GM12864 (cell line): ENCODE data around the gene BZW2.

ENCODE experiments used
- DNase-seq: peaks from one replicate; pipeline ENCODE4 v3.0.0-alpha.2; 2011; ENCODE audit warnings: low read depth
- H3K4me3 ChIP-seq: 2 replicates; pipeline ENCODE4 v1.5.1; 2011; ENCODE audit warnings: mild to moderate bottlenecking, low read depth, low read length, control low read depth
- TF ChIP-seq, protein P1 (sequence below): IDR thresholded peaks from 2 replicates; pipeline ENCODE4 v1.5.1; 2011; ENCODE audit warnings: low read depth, mild to moderate bottlenecking, moderate library complexity, low read length, control low read depth, inconsistent platforms; ENCODE audit errors: missing control alignments

The BZW2 gene

DNA sequence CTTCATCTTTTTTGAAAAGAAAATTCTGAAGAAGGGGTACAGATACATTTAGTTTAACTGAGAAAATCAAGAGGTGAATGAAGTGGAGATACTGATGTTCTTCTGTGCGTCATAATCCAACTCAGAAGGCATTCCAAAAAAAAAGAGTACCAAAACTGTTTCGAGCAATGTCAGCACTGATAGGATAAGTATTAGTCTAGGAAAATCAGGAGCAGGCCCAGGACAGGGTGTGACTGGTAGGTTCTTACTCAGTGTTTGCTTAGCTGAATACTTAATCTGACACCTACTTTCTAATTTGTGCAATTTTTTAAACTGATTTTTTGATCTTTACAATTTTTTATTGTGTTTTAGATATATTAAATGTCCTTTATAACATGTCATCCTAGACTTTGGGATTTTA lies 4.3 kb downstream of the BZW2 start:
- DNase-seq: no peak
- H3K4me3 ChIP-seq: no peak overlapping the region
- TF ChIP-seq, protein P1, sequence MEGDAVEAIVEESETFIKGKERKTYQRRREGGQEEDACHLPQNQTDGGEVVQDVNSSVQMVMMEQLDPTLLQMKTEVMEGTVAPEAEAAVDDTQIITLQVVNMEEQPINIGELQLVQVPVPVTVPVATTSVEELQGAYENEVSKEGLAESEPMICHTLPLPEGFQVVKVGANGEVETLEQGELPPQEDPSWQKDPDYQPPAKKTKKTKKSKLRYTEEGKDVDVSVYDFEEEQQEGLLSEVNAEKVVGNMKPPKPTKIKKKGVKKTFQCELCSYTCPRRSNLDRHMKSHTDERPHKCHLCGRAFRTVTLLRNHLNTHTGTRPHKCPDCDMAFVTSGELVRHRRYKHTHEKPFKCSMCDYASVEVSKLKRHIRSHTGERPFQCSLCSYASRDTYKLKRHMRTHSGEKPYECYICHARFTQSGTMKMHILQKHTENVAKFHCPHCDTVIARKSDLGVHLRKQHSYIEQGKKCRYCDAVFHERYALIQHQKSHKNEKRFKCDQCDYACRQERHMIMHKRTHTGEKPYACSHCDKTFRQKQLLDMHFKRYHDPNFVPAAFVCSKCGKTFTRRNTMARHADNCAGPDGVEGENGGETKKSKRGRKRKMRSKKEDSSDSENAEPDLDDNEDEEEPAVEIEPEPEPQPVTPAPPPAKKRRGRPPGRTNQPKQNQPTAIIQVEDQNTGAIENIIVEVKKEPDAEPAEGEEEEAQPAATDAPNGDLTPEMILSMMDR: no peak

DNA sequence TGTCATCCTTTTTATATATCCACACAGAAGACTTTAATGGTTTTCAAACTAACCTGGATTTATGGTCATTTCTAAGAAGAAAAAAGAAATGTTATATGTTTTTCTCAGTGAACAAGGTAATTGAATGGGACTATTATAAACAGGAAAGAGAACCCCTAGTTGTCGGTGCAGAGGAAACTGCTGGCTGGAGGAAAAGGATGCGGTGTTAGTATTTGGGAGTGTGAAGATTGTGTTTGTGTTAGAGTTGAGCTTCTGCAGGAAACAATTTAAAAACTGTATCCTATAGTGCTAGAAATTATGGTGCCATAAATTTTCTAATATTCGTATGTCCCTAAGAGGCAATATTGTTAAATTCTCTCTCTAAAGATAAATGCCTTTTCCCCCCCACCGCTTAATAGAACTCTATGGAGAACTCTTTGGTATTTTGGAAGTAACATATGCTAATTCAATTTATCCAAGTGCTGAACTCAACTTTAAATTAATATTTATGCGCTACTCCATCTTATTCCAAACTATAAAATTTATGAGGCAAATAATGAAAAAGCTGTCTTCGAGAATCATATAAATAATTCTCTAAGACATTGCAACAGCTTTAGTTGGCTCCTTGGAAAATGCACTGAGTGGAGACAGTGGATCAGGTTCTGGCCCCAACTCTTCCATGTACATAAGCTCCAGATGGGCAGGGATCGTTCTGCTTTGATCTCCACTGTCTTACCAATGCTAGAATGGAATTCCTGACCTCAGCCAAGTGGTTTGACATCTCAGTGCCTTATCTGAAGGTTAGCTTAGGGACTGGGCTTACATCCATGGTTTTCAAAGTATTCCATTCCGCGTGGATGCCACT lies 5.6 kb downstream of the BZW2 start:
- TF ChIP-seq, protein P1: no peak
- no peak for DNase-seq
- H3K4me3 ChIP-seq: no peak overlapping the region

DNA sequence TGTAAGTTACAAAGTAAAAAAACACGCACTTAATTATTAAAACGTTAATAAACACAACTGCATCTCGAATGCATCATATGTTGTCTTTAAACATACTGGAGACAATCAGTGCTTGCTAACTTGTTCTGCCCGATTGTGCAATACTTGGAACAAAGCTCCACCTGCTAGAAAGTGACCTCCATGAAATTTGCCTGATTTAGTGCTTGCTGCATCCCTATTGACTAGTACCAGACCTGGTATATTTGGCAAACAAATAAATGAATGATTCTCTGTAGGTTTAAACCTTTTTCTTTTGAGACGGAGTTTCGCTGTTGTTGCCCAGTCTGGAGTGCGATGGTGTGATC lies 6.2 kb downstream of the BZW2 start:
- TF ChIP-seq, protein P1: no peak
- no peak for DNase-seq
- no peak overlapping the region for H3K4me3 ChIP-seq

- TF ChIP-seq, protein P1: no peak
- no peak overlapping the region for H3K4me3 ChIP-seq
- no peak for DNase-seq
Observed at GRCh38 chr7:16652888-16653287, 6.9 kb downstream of the BZW2 start.

- TF ChIP-seq, protein P1: no peak
- no peak for DNase-seq
- no peak overlapping the region for H3K4me3 ChIP-seq
Observed at GRCh38 chr7:16655394-16655793, 9.4 kb downstream of the BZW2 start.

DNA sequence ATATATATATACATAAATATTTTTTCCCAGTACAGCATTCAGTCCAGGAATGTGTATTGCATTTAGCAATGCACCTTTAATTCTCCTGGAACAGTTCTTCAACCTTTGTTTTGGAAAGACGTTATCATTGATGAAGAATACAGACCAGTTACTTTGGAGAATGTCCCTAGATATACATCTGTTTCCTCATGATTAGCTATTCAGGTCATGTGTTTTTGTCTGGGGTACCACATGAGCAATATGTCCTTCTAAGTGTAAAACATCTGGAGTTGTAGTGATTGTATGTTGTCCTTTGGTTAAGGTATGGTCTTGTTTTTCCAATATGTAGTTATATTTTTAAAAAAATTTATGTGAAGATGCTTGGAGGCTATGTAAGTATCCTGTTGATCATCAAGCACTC lies 10.2 kb downstream of the BZW2 start:
- no peak for DNase-seq
- TF ChIP-seq, protein P1: no peak
- H3K4me3 ChIP-seq: no peak overlapping the region
